Measurements from ENCODE around the gene PHF21A. TPM values are rescaled to one million over a fixed set of nuclear protein-coding genes. Genes with fewer than 3 reads are reported as not detected.

PHF21A gene
- total and polyA plus RNA-seq, 10 of the 15 experiments (the other 5 are each of a cell fraction or from before 2014, with no cell fraction given), result 2.6 to 37.2 (median 16.0) TPM

DNA sequence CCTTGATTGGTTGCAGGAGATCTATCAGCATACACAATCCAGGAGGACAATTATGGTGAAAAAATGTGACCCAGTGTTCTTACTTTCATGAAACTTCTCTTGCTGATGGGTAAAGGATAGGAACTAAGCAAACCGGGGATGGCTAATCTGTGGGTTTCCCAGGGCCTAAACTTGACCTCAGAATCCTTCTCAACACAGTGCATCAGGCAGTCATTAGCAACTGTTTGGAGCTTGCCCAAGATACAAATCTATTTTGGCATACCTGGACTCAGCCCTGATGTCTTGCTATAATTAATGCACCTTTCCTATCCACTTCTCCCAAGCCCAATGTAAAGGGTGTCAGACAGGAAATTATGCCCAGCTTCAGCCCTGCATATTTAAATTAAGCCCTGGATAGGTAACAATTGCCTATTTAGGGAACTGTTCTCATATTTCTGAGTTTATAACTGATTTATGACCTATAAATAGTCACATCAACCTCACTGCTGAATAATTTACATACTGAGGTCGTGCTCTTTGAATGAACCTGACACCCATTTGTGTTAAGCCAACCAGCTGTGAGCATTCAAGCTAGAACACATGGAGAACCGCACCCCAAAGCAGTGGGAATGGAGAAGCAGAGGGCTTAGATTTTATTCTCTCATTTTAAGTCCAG lies 9.2 kb upstream of the PHF21A start:
- no peak for FAIRE-seq
- no peak for TF ChIP-seq SMAD1 (IDR thresholded peaks at IDR 0.05; ENCODE audit: low read depth, partially characterized antibody)
- TF ChIP-seq BACH1 (IDR thresholded peaks at IDR 0.05; ENCODE audit: borderline replicate concordance), result no peak
- no peak for TF ChIP-seq FOS (IDR thresholded peaks at IDR 0.05; ENCODE audit: borderline replicate concordance, extremely low read depth, insufficient read length)
- TF ChIP-seq, protein P1, sequence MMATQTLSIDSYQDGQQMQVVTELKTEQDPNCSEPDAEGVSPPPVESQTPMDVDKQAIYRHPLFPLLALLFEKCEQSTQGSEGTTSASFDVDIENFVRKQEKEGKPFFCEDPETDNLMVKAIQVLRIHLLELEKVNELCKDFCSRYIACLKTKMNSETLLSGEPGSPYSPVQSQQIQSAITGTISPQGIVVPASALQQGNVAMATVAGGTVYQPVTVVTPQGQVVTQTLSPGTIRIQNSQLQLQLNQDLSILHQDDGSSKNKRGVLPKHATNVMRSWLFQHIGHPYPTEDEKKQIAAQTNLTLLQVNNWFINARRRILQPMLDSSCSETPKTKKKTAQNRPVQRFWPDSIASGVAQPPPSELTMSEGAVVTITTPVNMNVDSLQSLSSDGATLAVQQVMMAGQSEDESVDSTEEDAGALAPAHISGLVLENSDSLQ (IDR thresholded peaks at IDR 0.05), result no peak
- TF ChIP-seq HCFC1 (IDR thresholded peaks at IDR 0.05; ENCODE audit: low read length), result no peak
- TF ChIP-seq ZSCAN29 (IDR thresholded peaks at IDR 0.05), result no peak
- TF ChIP-seq IKZF1 (conservative IDR thresholded peaks at IDR 0.05), result no peak
- TF ChIP-seq, protein P2, sequence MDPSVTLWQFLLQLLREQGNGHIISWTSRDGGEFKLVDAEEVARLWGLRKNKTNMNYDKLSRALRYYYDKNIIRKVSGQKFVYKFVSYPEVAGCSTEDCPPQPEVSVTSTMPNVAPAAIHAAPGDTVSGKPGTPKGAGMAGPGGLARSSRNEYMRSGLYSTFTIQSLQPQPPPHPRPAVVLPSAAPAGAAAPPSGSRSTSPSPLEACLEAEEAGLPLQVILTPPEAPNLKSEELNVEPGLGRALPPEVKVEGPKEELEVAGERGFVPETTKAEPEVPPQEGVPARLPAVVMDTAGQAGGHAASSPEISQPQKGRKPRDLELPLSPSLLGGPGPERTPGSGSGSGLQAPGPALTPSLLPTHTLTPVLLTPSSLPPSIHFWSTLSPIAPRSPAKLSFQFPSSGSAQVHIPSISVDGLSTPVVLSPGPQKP (IDR thresholded peaks at IDR 0.05; ENCODE audit: low read depth, low read length), result no peak
- TF ChIP-seq, protein P3, sequence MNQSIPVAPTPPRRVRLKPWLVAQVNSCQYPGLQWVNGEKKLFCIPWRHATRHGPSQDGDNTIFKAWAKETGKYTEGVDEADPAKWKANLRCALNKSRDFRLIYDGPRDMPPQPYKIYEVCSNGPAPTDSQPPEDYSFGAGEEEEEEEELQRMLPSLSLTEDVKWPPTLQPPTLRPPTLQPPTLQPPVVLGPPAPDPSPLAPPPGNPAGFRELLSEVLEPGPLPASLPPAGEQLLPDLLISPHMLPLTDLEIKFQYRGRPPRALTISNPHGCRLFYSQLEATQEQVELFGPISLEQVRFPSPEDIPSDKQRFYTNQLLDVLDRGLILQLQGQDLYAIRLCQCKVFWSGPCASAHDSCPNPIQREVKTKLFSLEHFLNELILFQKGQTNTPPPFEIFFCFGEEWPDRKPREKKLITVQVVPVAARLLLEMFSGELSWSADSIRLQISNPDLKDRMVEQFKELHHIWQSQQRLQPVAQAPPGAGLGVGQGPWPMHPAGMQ (IDR thresholded peaks at IDR 0.05; ENCODE audit: borderline replicate concordance), result no peak
- TF ChIP-seq SUPT20H (IDR thresholded peaks at IDR 0.05; ENCODE audit: borderline replicate concordance, control insufficient read depth, low read depth, low read length), result no peak
- no peak for TF ChIP-seq LARP7 (IDR thresholded peaks at IDR 0.05)
- no peak for TF ChIP-seq POU2F2 (IDR thresholded peaks at IDR 0.05; ENCODE audit: borderline replicate concordance, low read depth, low read length)
- TF ChIP-seq NFXL1 (IDR thresholded peaks at IDR 0.05; ENCODE audit: borderline replicate concordance), result no peak
- TF ChIP-seq ETV6 (conservative IDR thresholded peaks at IDR 0.05 in 1 of 2, IDR thresholded peaks at IDR 0.05 in 1 of 2; ENCODE audit: borderline replicate concordance in 1 of 2, low read depth in 1 of 2), result no peak
- no peak for TF ChIP-seq CREB1 (IDR thresholded peaks at IDR 0.05; ENCODE audit: low read depth)
- ATAC-seq, result no peak
- POLR2A ChIA-PET, result interaction anchor here (0.7 kb wide), 1 partner anchor 8 kb away, joined by 3 read pairs; no protein-coding TSS in a partner anchor
- in situ Hi-C loops (cut with MboI) (no loop called here), intact Hi-C loops (cut with micrococcal nuclease; ENCODE audit: unreplicated experiment) (no loop called here)
- H2AFZ ChIP-seq (ENCODE audit: control insufficient read depth, low read depth, low read length), result no peak overlapping the region
- RAD21 ChIA-PET (ENCODE audit: unreplicated experiment), result interaction anchor here (0.6 kb wide), 1 partner anchor 31 kb away, joined by 3 read pairs; no protein-coding TSS in a partner anchor
- H3K9ac ChIP-seq (ENCODE audit: control insufficient read depth, insufficient read depth, low read length), result no peak overlapping the region
- H3K4me2 ChIP-seq (ENCODE audit: control insufficient read depth, insufficient read depth), result no peak overlapping the region
- BruUV-seq (replicated peaks), result no TSS peak
- CTCF ChIA-PET, result interaction anchor here (0.8 kb wide), 1 partner anchor 12 kb away, joined by 3 read pairs; no protein-coding TSS in a partner anchor
- no peaks in the 10 kb centered on the region for H3K79me2 ChIP-seq (ENCODE audit: control insufficient read depth, insufficient read depth, low read length)
- no peak overlapping the region for H3K27ac ChIP-seq (ENCODE audit: control insufficient read depth, insufficient read depth)
- H3K36me3 ChIP-seq (ENCODE audit: control insufficient read depth in 2 of 2, insufficient read depth in 2 of 2, low read length in 1 of 2), result no peaks in the 10 kb centered on the region
- H3K4me1 ChIP-seq (ENCODE audit: control insufficient read depth, insufficient read depth, low read length), result peaks cover 6% of the 10 kb centered on the region; the same call in 1 of the 2 replicates
- no peak overlapping the region for H3K4me3 ChIP-seq
- no peak for DNase-seq (ENCODE audit: low read depth, low spot score)
- no peaks in the 10 kb centered on the region; a peak in 2 of 4 replicates for H3K27me3 ChIP-seq (replicated peaks in 1 of 2; ENCODE audit: control insufficient read depth in 2 of 2, insufficient read depth in 2 of 2, low read length in 1 of 2)
- 48% methylated on average over 3 of the region's 3 CpGs for whole genome bisulfite sequencing (ENCODE audit: insufficient coverage, insufficient replicate concordance, low lambda C conversion rate, missing lambda C conversion rate)
- H4K20me1 ChIP-seq (ENCODE audit: control insufficient read depth, insufficient read depth), result no peaks in the 10 kb centered on the region
- SMC1A ChIA-PET (ENCODE audit: uncharacterized antibody, unreplicated experiment), result interaction anchor here (1.2 kb wide), 1 partner anchor 15 kb away, joined by 3 read pairs; no protein-coding TSS in a partner anchor
- no peaks in the 10 kb centered on the region for H3K9me3 ChIP-seq (replicated peaks; ENCODE audit: control insufficient read depth, insufficient read depth, low read length)

Data from GM12878 (cell line).